KG1 (cell line): ENCODE data around the gene UBE2D1.

Source experiments
- DNase-seq: peaks from one replicate; lab custom pipeline; 2025; lab: John Stamatoyannopoulos, UW

Gene UBE2D1

DNA sequence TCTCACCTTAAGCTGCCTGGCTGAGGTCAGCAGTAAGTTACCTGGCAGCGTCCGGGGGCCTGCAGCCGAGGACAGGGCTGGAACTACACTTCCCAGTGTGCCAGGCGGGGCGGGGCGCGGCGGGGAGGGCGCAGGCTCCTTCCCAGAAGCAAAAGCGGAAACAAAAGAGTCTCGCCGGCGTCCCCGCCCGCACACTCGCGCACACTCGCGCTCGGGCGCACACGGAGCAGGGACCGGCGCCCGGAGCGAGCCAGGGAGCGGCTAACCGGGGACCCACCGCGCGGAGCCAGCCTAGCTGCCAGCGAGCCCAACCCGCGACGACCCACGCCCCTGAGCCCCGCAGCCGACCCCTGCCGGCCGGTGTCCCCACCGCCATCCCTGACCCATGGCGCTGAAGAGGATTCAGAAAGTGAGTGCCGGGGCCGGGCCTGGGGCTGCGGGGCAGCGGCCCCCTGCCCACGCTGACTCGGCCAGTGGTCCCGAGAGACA, at the start of gene UBE2D1:
Gene UBE2D1, plus strand, starts transcription at position 190 of the 489 bp plus-strand sequence. Its CDS starts 196 bp downstream, at position 386.
- peak; percentile 25 for DNase-seq

DNA sequence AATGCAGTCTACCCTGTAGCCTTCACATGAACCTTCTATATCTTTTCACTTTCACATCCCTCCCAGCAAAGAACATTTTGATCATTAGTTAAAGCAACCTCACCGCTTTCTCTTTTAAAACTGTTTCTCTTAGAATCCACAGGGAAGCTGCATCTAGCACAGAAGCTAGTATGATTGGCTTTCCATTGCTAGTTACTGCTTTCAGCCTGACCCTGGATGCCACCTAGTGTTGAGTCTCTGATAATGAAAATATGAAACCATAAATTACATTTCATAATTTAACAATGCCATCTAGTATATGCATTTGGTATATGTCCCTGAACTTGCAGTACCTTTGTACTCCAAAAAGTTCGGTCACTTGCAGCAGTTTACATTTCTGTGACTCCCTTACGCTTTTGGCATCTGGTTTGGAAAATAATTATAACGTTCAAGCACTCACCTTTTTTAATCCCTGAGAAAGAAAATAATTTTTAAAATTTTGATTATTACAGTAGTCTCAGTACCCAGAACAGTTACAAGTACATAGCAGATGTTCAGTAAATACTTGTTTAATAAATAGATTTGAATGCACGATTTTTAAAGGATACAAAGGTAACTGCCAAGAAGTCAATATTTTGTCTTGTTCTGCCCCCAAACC, 43.1 kb upstream of the UBE2D1 start:
- no peak for DNase-seq

DNA sequence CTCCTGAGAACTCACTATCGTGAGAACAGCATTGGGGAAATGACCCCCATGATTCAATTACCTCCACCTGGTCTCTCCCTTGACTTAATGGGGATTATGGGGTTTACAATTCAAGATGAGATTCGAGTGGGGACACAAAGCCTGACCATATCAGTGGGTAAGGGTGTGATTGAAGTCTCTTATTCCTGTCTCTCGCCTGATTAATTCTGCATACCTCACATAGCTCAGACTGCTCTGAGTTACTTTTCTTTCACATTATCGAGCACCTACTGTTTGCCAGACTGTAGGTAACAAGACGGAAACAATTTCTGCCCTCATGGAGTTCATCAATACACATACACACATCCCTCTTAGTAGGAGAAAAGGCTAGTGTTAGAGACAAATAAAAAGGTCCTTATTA, 40.8 kb upstream of the UBE2D1 start:
- no peak for DNase-seq

DNA sequence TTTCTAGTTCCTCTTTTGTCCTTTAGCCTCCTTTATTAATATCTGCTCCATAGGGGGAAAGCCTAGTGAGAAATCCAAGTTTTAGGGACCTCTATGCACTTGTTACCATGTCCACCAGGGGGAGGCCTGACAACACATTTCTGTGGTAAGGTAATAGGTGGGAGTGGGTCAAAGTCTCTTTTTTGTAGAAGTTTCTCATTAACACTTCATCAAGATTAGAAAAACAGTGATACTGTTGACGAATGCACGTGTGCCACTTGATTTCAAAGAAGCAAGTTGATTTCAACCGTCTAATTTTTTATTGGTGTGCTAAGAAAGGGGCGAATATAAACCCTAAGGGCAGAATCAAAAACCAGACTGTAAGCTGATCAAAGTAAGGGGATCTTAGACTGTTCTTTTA, 35.2 kb upstream of the UBE2D1 start:
- peak; percentile 22 for DNase-seq

DNA sequence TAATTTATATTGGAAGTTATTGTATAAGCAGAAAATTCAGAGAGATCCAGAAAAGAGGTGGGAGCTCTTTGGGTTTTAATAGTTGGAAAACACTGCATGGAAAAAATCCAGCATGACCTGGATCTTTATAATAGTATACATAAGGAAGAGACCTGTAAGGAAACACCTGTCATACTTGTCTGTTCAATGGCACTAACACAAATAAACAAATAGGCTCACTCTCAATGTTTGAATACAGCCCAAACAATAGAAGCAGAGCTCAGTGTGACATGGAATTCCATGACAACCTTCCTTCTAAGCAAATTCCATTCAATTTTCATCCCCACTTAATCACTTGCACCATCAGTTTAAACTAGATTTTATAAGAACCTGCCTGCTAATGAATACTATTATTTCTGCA, 34.1 kb upstream of the UBE2D1 start:
- no peak for DNase-seq

DNA sequence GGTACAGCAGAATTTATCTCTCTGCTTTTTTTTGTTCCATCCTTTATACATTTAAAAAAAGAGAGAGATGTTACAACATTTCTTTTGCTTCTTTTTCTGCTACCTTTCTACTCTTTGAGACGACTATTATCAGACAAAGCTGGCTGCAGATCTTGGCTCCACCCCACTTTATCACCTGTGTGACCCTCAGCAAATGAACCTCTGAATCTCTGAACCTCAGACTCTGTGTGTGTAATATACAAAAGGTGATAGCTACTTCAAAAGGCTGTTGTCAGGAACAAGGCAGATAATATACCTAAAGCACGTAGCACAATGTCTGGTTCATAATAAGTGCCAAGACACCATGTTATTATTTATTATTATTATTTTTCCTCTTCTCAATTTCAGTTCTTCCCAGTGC, 32.6 kb upstream of the UBE2D1 start:
- no peak for DNase-seq

DNA sequence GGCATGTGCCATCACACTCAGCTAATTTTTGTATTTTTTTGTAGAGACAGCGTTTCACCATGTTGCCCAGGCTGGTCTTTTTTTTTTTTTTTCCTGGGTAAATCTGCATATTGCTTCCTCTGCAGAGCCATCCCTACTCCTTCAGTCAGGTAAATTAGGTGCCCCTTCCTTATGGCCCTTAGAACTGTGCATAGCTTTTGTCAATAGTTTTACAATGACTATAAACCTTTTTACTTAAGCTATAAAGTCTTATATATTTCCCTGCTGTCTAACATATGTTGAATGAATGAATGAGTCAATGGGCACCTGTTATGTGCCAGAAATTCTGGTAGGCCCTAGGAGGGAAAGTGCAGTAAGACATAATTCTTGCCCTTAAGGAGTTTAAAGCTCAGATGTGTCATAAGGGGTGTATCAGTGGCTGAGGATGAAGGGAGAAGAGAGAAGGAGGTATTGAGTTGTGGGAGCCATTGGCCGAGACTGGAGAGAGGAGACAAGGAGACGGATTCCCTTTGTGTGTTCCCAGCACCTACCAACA, 30.6 kb upstream of the UBE2D1 start:
- no peak for DNase-seq

DNA sequence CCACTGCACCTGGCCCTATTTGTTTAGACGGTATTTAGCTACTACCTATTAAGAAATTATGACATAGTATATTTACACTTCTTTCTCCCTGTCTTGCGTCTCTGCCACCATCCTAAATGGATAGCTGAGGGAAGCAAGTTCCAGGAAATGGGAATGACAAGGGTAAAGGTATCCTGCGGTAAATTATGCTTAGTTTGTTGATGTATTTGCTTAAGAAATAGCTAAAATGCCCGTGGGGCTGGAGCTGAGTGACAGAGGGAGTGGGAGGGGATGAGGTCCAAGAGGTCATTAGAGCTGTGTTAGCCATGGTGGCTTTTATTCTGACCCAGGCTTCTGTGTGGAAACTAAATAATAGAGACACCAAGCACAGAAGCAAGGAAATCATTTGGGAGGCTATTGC, 29.0 kb upstream of the UBE2D1 start:
- DNase-seq = no peak

DNA sequence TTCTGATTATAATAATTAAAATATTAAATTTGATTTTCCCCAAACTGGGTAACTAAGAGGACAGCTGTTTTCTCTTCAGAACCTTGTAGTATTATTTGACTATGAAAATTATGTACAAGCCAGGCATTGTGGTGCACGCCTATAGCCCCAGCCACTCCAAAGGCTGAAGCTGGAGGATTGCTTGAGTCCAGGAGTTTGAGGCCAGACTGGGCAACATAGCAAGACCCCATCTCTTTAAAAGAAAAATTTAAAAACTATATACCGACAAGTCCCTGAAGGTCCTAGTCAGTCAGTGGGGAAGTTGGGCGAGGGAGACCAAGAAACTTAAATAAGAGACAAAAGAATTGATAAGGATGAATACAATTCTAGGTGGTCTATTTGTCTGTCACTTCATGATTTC, 27.1 kb upstream of the UBE2D1 start:
- DNase-seq = no peak

DNA sequence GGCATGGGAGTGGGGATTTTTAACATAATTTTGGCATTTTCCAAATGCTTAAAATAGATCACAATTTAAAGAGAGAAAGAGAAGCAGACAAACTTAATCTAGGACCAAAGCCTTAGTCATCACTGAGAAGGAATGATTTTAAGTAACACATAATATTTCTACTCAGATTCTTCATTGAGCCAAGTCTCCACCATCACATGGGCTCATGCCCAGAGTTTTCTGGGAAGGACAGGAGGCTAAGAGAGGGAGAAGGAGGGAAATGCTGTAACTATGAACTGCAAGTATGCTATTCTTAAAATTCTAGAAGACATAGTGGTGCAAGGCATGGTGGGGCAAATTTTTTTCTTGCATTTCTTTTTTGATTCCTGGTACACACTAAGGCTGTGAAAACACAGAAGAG, 23.8 kb upstream of the UBE2D1 start:
- no peak for DNase-seq

DNA sequence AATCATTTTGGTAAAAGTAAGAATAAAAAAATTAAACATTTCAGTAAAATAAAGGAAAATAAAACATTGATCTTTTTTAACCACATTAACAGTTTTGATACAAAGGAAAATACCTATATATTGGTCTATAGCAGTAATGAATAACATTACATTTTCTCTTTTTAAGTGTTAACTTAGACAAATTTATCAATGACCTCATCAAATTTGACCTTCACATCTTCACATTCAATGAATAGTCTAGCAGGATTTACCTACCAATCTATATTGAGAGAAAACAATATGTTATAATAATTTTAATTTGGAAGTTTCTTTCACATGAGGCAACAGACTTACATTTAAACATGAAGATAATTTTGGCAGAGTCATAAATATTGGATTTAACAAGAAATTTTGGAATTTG, 17.9 kb upstream of the UBE2D1 start:
- DNase-seq = no peak

DNA sequence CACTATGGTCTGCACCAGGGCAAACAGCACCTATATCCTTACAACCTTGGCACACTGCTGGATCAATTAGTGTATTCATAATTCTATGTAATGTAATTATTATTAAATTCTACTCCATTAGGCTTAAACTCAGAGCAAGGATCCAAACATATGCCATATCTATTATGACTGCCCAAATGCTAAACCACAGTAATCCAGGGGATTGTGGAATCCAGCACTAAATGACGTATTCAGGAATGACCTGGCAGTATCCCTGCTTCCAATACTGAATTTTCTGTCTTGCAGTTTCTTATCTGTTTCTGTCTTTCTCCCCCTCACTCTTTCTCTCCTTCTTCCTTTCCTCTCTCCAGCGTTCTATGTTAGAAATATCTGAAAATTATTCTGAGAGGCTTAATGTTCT, 16.5 kb upstream of the UBE2D1 start:
- no peak for DNase-seq

DNA sequence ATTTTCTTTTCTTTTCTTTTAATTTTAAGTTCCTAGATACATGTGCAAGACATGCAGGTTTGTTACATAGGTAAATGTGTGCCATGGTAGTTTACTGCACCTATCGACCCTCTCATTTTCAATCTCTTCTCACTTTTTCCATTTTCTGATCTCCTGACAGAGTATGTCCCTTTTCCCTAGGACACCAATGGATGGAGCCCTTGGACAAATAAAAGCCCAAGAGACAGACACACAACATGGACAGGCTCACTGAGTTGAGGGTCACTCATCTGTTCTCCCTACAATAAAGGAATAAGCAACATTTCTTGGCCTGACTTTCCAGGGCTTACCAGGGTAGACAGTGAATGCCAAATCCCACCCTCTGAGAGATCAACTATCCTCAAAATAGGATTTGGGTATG, 15.2 kb upstream of the UBE2D1 start:
- no peak for DNase-seq

DNA sequence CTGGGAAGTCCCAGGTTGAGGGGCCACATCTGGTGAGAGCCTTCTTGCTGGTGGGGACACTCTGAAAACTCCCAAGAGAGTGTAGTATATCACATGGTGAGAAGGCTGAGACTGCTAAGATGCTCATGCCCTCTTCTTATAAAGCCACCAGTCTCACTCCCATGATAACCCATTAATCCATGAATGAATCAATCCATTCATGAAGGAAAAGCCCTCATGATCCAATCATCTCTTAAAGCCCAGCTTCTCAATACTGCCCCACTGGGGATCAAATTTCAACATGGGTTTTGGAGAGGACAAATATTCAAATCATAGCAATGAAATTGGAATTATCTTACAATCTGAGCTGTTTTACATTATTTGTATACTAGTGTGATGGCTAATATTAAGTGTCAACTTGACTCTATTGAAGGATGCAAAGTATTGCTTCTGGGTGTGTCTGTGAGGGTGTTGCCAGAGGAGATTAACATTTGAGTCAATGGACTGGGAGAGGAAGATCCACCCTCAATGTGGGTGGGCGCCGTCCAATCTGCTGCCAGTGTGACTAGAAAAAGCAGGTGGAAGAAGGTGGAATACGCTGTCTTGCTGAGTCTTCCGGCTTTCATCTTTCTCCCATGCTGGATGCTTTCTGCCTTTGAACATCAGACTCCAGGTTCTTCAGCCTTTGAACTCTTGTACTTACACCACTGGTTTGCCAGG, 14.3 kb upstream of the UBE2D1 start:
- DNase-seq = no peak

DNA sequence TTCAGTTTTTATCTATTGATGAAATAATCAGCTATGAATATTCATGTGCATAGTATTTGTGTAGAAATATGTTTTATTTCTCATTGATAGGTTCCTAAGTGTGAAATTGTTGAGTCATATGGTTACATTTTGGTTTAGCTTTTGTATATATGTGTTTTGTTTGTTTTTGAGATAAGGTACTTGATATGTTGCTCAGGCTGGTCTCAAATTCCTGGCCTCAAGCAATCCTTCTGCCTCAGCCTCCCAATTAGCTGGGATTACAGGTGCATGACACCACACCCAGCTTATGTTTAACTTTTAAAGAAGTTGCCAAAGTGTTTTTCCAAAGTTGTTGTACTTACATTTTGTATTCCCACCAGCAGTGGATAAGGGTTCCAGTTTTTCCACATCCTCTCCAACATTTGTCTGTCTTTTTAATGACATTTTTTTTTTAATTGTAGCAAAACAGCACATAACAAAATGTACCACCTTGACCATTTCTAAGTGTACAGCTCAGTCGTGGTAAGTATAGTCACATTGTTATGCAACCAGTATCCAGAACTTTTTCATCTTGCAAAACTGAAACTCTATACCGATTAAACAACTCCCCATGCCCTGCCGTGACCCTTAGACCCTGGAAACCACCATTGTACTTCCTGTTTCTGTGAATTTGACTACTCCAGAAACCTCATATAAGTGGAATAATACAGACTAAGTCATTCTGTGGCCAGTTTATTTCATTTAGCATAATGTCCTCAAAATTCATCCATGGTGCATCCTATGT, 12.6 kb upstream of the UBE2D1 start:
- DNase-seq = peak; percentile 43

DNA sequence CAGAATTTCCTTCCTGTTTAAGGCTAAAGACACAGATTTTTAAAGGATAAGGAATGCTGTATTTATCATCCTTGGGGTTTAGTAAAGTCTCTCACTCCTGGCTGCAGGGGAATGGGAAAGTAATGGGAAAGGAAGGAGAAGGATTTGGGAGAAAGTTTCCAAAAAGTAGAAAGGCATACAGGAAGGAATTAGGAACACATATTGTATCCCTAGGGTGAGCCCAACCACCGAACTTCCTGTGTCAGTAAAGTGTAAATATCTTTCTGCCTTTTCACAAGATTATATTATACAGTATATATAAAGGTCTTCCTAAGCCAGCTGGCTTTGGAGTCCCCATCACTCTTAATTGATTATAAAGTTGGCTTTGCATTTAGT, 12.0 kb upstream of the UBE2D1 start:
- DNase-seq = no peak

DNA sequence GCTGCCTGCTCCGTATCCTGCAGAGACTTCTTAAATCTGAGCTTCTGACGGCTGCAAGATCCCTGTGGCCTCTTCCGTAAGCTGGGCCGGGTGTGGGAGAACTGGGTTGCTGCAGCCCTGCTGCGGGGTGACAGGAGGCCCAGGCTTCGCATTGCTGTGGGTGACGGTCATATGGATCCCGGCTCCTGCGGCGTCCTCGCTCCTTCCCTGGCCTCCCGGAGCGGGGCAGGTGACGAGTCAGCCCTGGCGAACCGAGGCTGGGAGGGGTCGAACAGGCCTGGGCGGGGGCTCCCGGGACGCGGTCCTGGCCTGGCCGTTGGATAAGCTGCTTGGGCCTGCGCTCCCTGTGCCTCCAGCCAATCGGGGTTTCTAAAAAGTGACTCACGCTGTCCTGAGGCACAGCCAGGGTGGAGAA, 7.8 kb upstream of the UBE2D1 start:
- DNase-seq = no peak

DNA sequence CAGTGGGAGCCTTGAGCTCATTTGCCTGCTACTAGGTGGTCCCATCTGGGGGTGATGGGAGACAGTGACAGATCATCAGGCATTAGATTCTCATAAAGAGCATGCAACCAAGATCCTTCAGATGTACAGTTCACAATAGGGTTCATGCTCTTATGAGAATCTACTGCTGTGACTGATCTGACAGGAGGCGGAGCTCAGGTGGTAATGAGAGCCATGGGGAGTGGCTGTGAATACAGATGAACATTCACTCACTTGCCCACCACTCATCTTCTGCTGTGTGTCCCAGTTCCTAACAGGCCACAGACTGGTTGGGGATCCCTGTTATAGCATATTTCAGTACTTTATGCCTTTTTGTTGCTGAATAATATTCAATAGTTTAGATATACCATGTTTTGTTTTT, 6.6 kb upstream of the UBE2D1 start:
- DNase-seq = no peak

DNA sequence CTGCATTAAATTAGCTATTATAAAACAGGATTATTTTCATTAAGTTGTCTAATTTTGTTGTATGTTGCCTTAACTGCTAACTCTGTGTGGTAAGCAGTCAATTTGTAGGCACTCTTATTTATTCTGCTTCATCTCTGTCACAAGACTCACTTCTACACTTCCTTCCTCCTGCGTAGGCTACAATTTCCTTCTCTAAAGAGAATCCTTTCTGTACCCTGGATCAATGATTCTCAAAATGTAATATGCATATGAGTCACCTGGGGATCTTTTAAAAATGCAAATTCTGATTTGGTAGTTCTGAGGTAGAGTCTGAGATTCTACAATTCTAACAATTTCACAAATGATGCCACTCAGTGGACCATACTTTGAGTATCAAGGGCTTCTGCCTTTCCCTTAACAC, 4.4 kb upstream of the UBE2D1 start:
- no peak for DNase-seq

DNA sequence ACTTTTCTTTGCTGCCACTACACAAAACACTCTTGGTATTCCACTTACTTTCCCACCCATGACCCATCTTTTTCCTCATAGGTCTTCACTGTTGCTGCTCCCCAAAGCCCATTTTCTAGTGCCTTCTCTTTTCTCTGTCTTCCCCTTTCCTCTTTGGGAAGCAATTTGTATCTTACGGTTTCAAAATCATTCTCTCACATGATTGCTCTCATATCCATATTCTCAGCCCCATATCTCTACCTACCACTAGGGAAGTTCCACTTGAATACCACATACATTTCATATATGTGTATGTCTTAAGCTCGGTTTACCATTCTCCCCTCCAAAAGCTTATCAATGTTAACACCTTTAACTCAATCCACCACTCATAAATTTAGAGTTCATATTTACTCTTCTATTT, 3.2 kb upstream of the UBE2D1 start:
- DNase-seq = no peak

DNA sequence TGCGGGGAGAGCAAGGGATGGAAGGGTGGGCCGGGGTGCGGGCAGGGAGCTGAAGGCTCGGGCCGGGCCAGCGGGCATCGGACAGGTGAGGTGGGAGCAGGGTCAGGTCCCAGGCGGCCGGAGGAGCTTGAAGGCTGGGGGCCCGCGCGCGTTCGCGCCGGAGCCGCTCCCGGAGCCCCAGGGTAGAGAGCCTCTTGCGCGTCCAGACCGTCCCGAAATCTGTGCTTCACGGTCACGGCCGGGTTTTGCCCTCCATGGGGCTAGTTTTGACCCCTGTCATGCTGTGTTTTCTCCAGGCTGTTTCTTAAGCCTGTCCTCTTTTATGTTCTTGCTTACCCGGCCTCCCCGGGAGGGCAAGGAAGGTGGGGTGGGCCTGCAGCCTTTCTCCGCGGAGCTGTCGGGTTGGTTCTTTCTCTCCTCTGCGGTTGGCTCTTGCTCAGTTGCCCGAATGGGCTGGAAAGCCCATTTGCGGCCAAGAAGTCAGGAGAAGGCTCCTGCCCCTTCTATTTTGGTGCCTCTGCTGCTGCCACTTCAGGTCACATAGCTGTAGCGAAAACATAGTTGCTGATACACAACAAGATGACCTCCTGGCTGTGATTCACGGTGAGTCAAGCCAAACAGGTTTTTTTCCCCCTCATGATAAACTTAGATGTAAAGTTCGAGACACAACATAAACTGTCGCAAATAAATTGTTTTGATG, 650 bp downstream of the UBE2D1 start:
- no peak for DNase-seq

DNA sequence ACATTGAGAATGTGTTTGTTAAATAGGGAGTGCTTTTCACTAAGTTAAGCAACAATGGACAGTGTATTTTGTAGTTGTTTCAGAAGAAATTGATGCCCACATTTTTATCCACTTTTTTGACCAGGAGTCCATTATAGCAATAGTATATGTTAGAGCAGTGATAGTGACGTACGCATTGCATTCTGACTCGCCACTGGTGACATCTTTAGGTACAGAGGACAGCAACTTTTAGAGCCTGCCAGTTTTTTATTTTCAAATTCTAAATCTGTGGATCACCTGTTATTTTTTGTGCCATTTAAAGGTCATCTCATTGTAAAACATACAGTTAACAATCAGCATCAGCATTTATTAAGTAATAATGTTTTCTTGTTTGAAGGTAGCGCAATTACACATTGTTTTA, 1.4 kb downstream of the UBE2D1 start:
- DNase-seq = no peak
